ENCODE measurements around the gene MFSD2A. TPM values are rescaled to one million over a fixed set of nuclear protein-coding genes. Genes with fewer than 3 reads are reported as not detected.

MFSD2A gene
- polyA plus RNA-seq, 1 of the 3 experiments (the other 2 are of a cell fraction): 6.3 TPM

- H4K20me1 ChIP-seq (ENCODE audit: insufficient read depth): no peaks in the 10 kb centered on the region
- H3K9ac ChIP-seq: no peak overlapping the region
- H3K9me3 ChIP-seq: no peaks in the 10 kb centered on the region
- H3K4me3 ChIP-seq (ENCODE audit: low read depth in 2 of 2, low read length in 1 of 2): no peak overlapping the region
- POLR2A ChIA-PET: no interaction called here
- H3K9me2 ChIP-seq: no peaks in the 10 kb centered on the region
- peaks cover 18% of the 10 kb centered on the region for H3F3A ChIP-seq (replicated peaks; ENCODE audit: insufficient read depth)
- no peaks in the 10 kb centered on the region for H3K79me2 ChIP-seq (ENCODE audit: insufficient read depth)
- no peak for DNase-seq
- H3K36me3 ChIP-seq (replicated peaks in 1 of 2; ENCODE audit: control insufficient read depth in 1 of 2, insufficient read depth in 2 of 2, low read length in 1 of 2): no peaks in the 10 kb centered on the region
- H2AFZ ChIP-seq (ENCODE audit: low read depth): no peak overlapping the region
- no peak overlapping the region for H3K4me2 ChIP-seq
- H3K4me1 ChIP-seq (ENCODE audit: control insufficient read depth in 1 of 2, insufficient read depth in 2 of 2, low read depth in 1 of 2, low read length in 1 of 2): peaks cover 0 to 9% of the 10 kb centered on the region in 2 experiments; a peak in 1 of 4 replicates
- CTCF ChIA-PET: interaction anchor here (0.9 to 3.5 kb wide), 6 partner anchors 17 to 130 kb away, joined by 3 to 15 read pairs (median 5); partner anchors contain the start of gene MYCL
- H3K27ac ChIP-seq (ENCODE audit: low read depth in 2 of 2, low read length in 1 of 2): peak overlapping the region in 1 of 2 experiments; percentile 72; a peak in 1 of 4 replicates
- 95% methylated on average over 3 of the region's 3 CpGs for WGBS (ENCODE audit: low lambda C conversion rate)
- TF ChIP-seq FOSL2 (IDR thresholded peaks at IDR 0.05; ENCODE audit: borderline replicate concordance, low read depth) (no peak), REST (IDR thresholded peaks at IDR 0.05; ENCODE audit: low read depth, low read length) (no peak), NFIC (IDR thresholded peaks at IDR 0.05; ENCODE audit: borderline replicate concordance) (no peak), RAD21 (IDR thresholded peaks at IDR 0.05; ENCODE audit: low read length) (no peak), TEAD4 (IDR thresholded peaks at IDR 0.05; ENCODE audit: borderline replicate concordance, insufficient read depth) (no peak), GABPA (IDR thresholded peaks at IDR 0.05; ENCODE audit: low read depth) (no peak), ELF1 (IDR thresholded peaks at IDR 0.05) (no peak), IRF3 (IDR thresholded peaks at IDR 0.05; ENCODE audit: low read depth, low read length) (no peak), MEF2A (IDR thresholded peaks at IDR 0.05; ENCODE audit: borderline replicate concordance, low read depth) (no peak), MXI1 (IDR thresholded peaks at IDR 0.05; ENCODE audit: low read depth, low read length) (no peak), CTCF (IDR thresholded peaks at IDR 0.05) (no peak), PBX3 (IDR thresholded peaks at IDR 0.05) (no peak), USF2 (IDR thresholded peaks at IDR 0.05; ENCODE audit: borderline replicate concordance, low read depth, low read length) (no peak), NRF1 (IDR thresholded peaks at IDR 0.05; ENCODE audit: low read depth, low read length) (no peak)
- no peaks in the 10 kb centered on the region for H3K27me3 ChIP-seq (ENCODE audit: insufficient read depth)
These were observed 59.3 kb downstream of the MFSD2A start for GRCh38 chr1:40014253-40014706.

Measured in SK-N-SH (cell line).